H9 (cell line): ENCODE data around the gene PRRC2B. TPM values are rescaled to one million over a fixed set of nuclear protein-coding genes. Genes with fewer than 3 reads are reported as not detected.

Experiments
- DNase-seq: peaks from one replicate; pipeline ENCODE4 v3.0.0-alpha.2; 2017
- H2AFZ ChIP-seq: one replicate; pipeline ENCODE4 v1.6.1; 2013; ENCODE audit warnings: mild to moderate bottlenecking, low read length, control low read depth, moderate library complexity
- H2AK5ac ChIP-seq: 2 replicates; pipeline ENCODE4 v1.6.1; 2013; ENCODE audit warnings: low read length, control low read depth, mixed read lengths; ENCODE audit not compliant: insufficient read length
- H2BK120ac ChIP-seq: one replicate; pipeline ENCODE4 v1.6.1; 2013; ENCODE audit warnings: low read depth, mild to moderate bottlenecking, low read length, control low read depth, inconsistent platforms; ENCODE audit not compliant: poor library complexity, severe bottlenecking
- H2BK12ac ChIP-seq: 2 replicates; pipeline ENCODE4 v1.6.1; 2013; ENCODE audit warnings: low read length, control low read depth, mixed read lengths, low read depth; ENCODE audit not compliant: insufficient read length
- H2BK15ac ChIP-seq: 2 replicates; pipeline ENCODE4 v1.6.1; 2013; ENCODE audit warnings: low read depth, low read length, control low read depth
- H2BK20ac ChIP-seq: one replicate; pipeline ENCODE4 v1.6.1; 2013; ENCODE audit warnings: low read depth, mild to moderate bottlenecking, low read length, control low read depth, inconsistent platforms; ENCODE audit not compliant: poor library complexity, severe bottlenecking
- H2BK5ac ChIP-seq: 2 replicates; pipeline ENCODE4 v1.6.1; 2013; ENCODE audit warnings: low read length, control low read depth, mixed read lengths; ENCODE audit not compliant: insufficient read length
- H3K14ac ChIP-seq: 2 replicates; pipeline ENCODE4 v1.6.1; 2013; ENCODE audit warnings: low read length, control low read depth; ENCODE audit not compliant: insufficient read depth
- H3K18ac ChIP-seq: 2 replicates; pipeline ENCODE4 v1.6.1; 2013; ENCODE audit warnings: low read depth, mild to moderate bottlenecking, mixed read lengths, low read length, control low read depth; ENCODE audit not compliant: insufficient read length
- H3K23ac ChIP-seq: 2 replicates; pipeline ENCODE4 v1.6.1; 2013; ENCODE audit warnings: low read length, control low read depth, mixed read lengths, low read depth; ENCODE audit not compliant: insufficient read length
- H3K23me2 ChIP-seq: 2 replicates; pipeline ENCODE4 v1.6.1; 2013; ENCODE audit warnings: low read depth, mild to moderate bottlenecking, mixed read lengths, low read length, control low read depth; ENCODE audit not compliant: insufficient read length, poor library complexity, severe bottlenecking
- H3K27ac ChIP-seq: 2 replicates; pipeline ENCODE4 v1.5.1; 2013; ENCODE audit warnings: low read length, control low read depth, mixed read lengths, low read depth; ENCODE audit not compliant: insufficient read length
- H3K27me3 ChIP-seq: 2 replicates; pipeline ENCODE4 v1.6.1; 2013; ENCODE audit warnings: low read length, control low read depth, inconsistent platforms; ENCODE audit not compliant: insufficient read depth
- H3K4ac ChIP-seq: 2 replicates; pipeline ENCODE4 v1.6.1; 2013; ENCODE audit warnings: low read depth, mild to moderate bottlenecking, control low read depth, inconsistent platforms, low read length, moderate library complexity
- H3K4me1 ChIP-seq: 2 replicates; pipeline ENCODE4 v1.6.1; 2013; ENCODE audit warnings: low read length, control low read depth, inconsistent platforms; ENCODE audit not compliant: insufficient read depth
- H3K4me2 ChIP-seq: 2 replicates; pipeline ENCODE4 v1.6.1; 2013; ENCODE audit warnings: low read length, control low read depth, mixed read lengths; ENCODE audit not compliant: insufficient read length, insufficient read depth
- H3K56ac ChIP-seq: 2 replicates; pipeline ENCODE4 v1.6.1; 2013; ENCODE audit warnings: low read depth, mild to moderate bottlenecking, mixed read lengths, low read length, control low read depth; ENCODE audit not compliant: insufficient read length
- H3K79me1 ChIP-seq: 2 replicates; pipeline ENCODE4 v1.6.1; 2013; ENCODE audit warnings: low read depth, mild to moderate bottlenecking, moderate library complexity, low read length, control low read depth, inconsistent platforms; ENCODE audit not compliant: insufficient read depth, poor library complexity, severe bottlenecking
- H3K79me2 ChIP-seq: 2 replicates; pipeline ENCODE4 v1.6.1; 2013; ENCODE audit warnings: low read length, control low read depth, inconsistent platforms; ENCODE audit not compliant: insufficient read depth
- H3K9ac ChIP-seq: 2 replicates; pipeline ENCODE4 v1.6.1; 2013; ENCODE audit warnings: low read length, control low read depth, mixed read lengths; ENCODE audit not compliant: insufficient read length; ENCODE audit errors: extremely low read depth
- H3K9me3 ChIP-seq: one replicate; pipeline ENCODE4 v1.6.1; 2013; ENCODE audit warnings: low read depth, low read length, inconsistent platforms; ENCODE audit not compliant: control insufficient read depth
- H3T11ph ChIP-seq: one replicate; pipeline ENCODE4 v1.6.1; 2013; ENCODE audit warnings: mild to moderate bottlenecking, low read length, control low read depth, inconsistent platforms
- H4K20me1 ChIP-seq: one replicate; pipeline ENCODE4 v1.6.1; 2013; ENCODE audit not compliant: control insufficient read depth, insufficient read length, insufficient read depth
- H4K5ac ChIP-seq: 2 replicates; pipeline ENCODE4 v1.6.1; 2013; ENCODE audit warnings: low read depth, mild to moderate bottlenecking, mixed read lengths, low read length, control low read depth; ENCODE audit not compliant: insufficient read length
- H4K8ac ChIP-seq: replicated peaks from 2 replicates; pipeline ENCODE4 v1.6.1; 2013; ENCODE audit warnings: low read length, control low read depth, mixed read lengths, low read depth; ENCODE audit not compliant: insufficient read length
- H4K91ac ChIP-seq: 2 replicates; pipeline ENCODE4 v1.6.1; 2013; ENCODE audit warnings: low read depth, mild to moderate bottlenecking, moderate library complexity, mixed read lengths, low read length, control low read depth; ENCODE audit not compliant: insufficient read length
- H3K27ac Mint-ChIP-seq, 3 experiments: 2 replicates in 2 of 3; 3 replicates in 1 of 3; pipeline ENCODE4 v1.8.0; 2020 to 2021; ENCODE audit warnings: mixed read lengths in 3 of 3, mild to moderate bottlenecking in 1 of 3, moderate library complexity in 1 of 3
- H3K27me3 Mint-ChIP-seq: 2 replicates; pipeline ENCODE4 v1.8.0; 2021; ENCODE audit warnings: low read depth, mild to moderate bottlenecking, moderate library complexity, mixed read lengths
- H3K36me3 Mint-ChIP-seq, 3 experiments: 2 replicates in 2 of 3; 3 replicates in 1 of 3; pipeline ENCODE4 v1.8.0; 2020 to 2021; ENCODE audit warnings: low read depth in 3 of 3, mixed read lengths in 3 of 3; ENCODE audit not compliant: insufficient read depth in 1 of 3
- H3K4me1 Mint-ChIP-seq, 2 experiments: 2 replicates each; pipeline ENCODE4 v1.8.0; 2020; ENCODE audit warnings: mixed read lengths in 2 of 2
- H3K4me3 Mint-ChIP-seq, 2 experiments: 2 replicates in 1 of 2; 3 replicates in 1 of 2; pipeline ENCODE4 v1.8.0; 2020 to 2021; ENCODE audit warnings: mild to moderate bottlenecking in 2 of 2, mixed read lengths in 2 of 2, moderate library complexity in 1 of 2
- H3K9me3 Mint-ChIP-seq, 2 experiments: 2 replicates in 1 of 2; 3 replicates in 1 of 2; pipeline ENCODE4 v1.8.0; 2020; ENCODE audit warnings: mild to moderate bottlenecking in 2 of 2, mixed read lengths in 2 of 2, moderate library complexity in 1 of 2
- WGBS: extraction: QIAGEN DNeasy Blood & Tissue Kit; methylation state at CpG from one replicate; pipeline ENCODE4 v1.1.7; 2013; ENCODE audit warnings: missing lambda C conversion rate, low lambda C conversion rate, mixed read lengths; ENCODE audit not compliant: insufficient read length; ENCODE audit errors: extremely low coverage; 5-methylcytosine and 5-hydroxymethylcytosine counted together
- total RNA-seq: library from RNA; stranded (reverse); gene quantifications from 2 replicates; pipeline ENCODE4 v1.2.1, GENCODE V29; 2021
- TF ChIP-seq, protein P1 (sequence below): fragments of 200-600 bp; sonication (generic); conservative IDR thresholded peaks from 3 replicates; pipeline ENCODE4 v1.8.0; 2021; ENCODE audit warnings: antibody characterized with exemption, mild to moderate bottlenecking

PRRC2B gene
- total RNA-seq, 1 experiment from 2014 or later, result 251 TPM

DNA sequence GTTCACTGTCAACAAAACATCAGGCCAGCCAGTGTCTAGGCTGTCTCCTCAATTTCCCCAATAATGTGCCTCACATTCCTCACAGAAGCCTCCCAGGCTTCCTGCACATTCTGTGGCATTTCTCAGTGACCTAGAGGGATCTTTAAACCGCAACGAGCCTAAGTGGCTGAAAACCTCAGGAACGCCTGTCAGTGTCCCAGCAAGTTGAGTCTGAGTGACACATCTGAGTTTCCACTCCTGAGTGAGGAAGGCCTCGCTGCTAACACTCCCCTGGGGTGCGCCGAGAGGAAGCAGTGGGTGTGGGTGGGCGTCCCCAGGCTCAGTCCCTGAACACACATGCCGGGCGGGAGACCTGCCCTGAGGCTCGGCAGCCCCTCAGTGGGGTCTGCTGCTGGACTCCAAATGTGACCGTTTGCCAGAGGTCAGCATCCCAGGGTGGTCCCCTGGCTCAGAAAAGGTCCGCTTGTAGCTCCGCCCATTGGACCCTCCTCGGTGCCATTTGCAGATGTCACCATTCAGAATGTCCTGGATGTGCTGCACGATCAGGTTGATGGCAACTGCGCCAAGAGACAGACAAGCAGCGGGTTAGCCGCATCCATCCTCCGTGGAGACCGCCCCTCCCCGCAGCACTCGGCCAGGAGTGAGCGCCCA is 130.9 kb downstream of the PRRC2B start:
- H3K4me3 Mint-ChIP-seq, result no peak overlapping the region
- Histone ChIP-seq H3K27me3 (no peaks in the 10 kb centered on the region), H3K14ac (no peak overlapping the region), H3K4me2 (no peak overlapping the region), H3K4me1 (no peaks in the 10 kb centered on the region), H3T11ph (no peak overlapping the region), H4K5ac (no peak overlapping the region), H3K9ac (no peak overlapping the region), H3K56ac (no peak overlapping the region), H2AK5ac (no peak overlapping the region), H2BK5ac (no peak overlapping the region), H3K18ac (no peak overlapping the region), H3K79me1 (no peaks in the 10 kb centered on the region), H2BK12ac (no peak overlapping the region), H3K23ac (no peak overlapping the region), H3K27ac (no peak overlapping the region), H4K8ac (no peak overlapping the region), H2AFZ (no peak overlapping the region), H2BK15ac (no peak overlapping the region), H2BK20ac (no peak overlapping the region), H4K20me1 (no peaks in the 10 kb centered on the region), H3K4ac (no peak overlapping the region), H3K23me2 (no peaks in the 10 kb centered on the region), H3K79me2 (no peaks in the 10 kb centered on the region), H3K9me3 (no peaks in the 10 kb centered on the region), H2BK120ac (no peak overlapping the region), H4K91ac (no peak overlapping the region)
- peaks cover 36 to 89% (median 82%) of the 10 kb centered on the region in 3 experiments for H3K36me3 Mint-ChIP-seq
- no peaks in the 10 kb centered on the region for H3K9me3 Mint-ChIP-seq
- H3K4me1 Mint-ChIP-seq, result peaks cover 0 to under 1% of the 10 kb centered on the region in 2 experiments; a peak in 2 of 4 replicates
- WGBS, result no CpG with 5 or more reads among the region's 23 CpGs
- no peak for DNase-seq
- peak overlapping the region in 2 of 3 experiments; percentile 76 to 85; a peak in 3 of 7 replicates for H3K27ac Mint-ChIP-seq
- TF ChIP-seq, protein P1, sequence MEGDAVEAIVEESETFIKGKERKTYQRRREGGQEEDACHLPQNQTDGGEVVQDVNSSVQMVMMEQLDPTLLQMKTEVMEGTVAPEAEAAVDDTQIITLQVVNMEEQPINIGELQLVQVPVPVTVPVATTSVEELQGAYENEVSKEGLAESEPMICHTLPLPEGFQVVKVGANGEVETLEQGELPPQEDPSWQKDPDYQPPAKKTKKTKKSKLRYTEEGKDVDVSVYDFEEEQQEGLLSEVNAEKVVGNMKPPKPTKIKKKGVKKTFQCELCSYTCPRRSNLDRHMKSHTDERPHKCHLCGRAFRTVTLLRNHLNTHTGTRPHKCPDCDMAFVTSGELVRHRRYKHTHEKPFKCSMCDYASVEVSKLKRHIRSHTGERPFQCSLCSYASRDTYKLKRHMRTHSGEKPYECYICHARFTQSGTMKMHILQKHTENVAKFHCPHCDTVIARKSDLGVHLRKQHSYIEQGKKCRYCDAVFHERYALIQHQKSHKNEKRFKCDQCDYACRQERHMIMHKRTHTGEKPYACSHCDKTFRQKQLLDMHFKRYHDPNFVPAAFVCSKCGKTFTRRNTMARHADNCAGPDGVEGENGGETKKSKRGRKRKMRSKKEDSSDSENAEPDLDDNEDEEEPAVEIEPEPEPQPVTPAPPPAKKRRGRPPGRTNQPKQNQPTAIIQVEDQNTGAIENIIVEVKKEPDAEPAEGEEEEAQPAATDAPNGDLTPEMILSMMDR, result no peak
- H3K27me3 Mint-ChIP-seq, result no peaks in the 10 kb centered on the region
